ENCODE measurements around the gene RBM27.
"Not testable (repeated sequence)": the region's sequence is repeated elsewhere in the genome, so short reads cannot be mapped to it uniquely, and the experiment has no call there.

RBM27 gene

DNA sequence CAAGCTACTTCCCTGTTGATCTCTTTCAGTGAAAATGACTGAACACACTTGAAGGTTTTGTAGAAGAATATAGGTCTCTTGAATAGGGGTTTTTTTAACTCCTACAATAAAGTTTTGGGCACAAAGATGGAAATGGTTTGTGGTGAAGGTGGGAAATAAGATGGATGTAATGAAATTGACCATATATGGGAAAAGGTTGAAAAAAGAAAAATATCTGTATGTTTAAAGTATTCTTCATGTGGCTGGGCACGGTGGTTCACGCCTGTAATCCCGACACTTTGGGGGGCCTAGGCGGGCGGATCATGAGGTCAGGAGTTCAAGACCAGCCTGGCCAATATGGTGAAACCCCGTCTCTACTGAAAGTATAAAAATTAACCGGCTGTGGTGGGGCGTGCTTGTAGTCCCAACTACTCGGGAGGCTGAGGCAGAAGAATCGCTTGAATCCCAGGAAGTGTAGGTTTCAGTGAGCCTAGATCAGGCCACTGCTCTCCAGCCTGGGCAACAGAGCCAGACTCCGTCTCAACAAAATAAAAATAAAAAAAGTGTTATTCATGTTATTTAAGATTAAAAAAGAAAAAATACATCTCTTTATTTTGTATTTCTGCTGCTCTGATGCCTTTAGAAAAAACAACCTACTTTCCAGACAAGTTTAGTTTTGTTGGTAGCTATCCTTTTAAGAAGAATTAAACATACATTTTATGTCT lies 2.2 kb downstream of the RBM27 start:
- H3K4me3 ChIP-seq (ENCODE audit: low read depth, low read length): no peak overlapping the region
- no peak for DNase-seq (ENCODE audit: low read depth)

DNA sequence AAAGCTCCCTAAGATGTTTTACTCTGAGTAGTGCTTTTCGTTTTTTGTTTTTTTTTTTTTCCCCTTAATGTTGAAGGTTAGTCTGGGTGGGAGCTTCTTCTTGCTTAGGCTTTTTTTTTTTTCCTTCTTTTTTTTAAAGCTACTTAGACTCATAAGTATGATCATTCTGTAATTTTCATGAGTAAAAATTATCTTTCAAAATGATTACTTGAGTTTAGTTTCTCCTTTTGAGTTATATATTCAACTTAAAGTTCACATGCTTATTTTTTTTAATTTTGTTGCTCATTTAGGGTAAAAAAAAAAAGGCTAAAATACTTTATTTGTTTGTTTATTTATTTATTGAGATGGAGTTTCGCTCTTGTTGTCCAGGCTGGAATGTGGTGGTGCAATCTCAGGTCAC lies 2.9 kb downstream of the RBM27 start:
- no peak overlapping the region for H3K4me3 ChIP-seq (ENCODE audit: low read depth, low read length)
- DNase-seq (ENCODE audit: low read depth): no peak

DNA sequence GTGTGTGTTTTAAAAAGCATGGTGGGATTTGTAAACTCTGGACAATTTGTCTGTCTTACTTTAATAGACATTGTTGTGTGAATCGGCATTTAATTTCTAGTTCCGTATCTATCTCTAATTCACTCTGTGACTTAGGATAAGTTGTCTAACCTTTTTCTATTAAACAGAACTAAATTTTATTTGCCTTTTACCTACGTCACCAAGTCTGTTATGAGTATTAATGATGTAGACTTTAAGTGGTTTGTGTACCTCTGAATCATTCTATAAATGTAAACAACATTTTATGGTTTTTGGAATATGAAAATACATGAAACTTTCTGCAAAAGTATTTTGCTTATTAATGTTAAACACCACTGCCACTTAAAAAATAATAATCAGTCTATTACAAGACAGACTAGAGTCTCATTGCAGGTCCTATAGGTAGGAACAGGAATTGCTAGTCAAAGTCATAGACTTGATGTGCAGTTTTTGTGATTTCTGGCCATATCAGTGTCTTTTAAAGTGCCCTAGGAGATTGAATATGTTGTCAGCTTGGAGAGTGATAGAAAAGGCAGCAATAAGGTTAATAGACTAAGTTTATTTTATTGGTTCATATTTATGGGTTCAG lies 5.6 kb downstream of the RBM27 start:
- H3K4me3 ChIP-seq (ENCODE audit: low read depth, low read length): no peak overlapping the region
- DNase-seq (ENCODE audit: low read depth): no peak

DNA sequence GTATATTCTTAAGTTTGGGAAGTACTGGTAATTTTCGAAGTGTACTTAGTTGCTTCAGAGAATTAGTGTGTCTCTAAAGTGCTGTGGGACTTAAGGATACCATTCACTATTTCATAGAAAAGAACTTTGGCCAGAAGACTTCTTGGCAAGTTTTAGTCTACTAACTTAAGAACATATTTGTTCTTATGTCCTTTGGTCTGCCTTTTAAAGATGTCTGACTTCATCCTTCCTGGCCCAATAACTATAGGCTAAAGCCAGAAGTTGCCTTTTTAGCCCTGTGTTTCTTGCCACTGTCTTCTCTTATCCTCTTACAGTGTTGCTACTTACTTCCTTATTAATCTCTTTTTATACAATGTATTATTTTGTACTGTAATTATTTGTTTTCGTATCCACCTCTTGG lies 6.3 kb downstream of the RBM27 start:
- no peak overlapping the region for H3K4me3 ChIP-seq (ENCODE audit: low read depth, low read length)
- DNase-seq (ENCODE audit: low read depth): no peak

DNA sequence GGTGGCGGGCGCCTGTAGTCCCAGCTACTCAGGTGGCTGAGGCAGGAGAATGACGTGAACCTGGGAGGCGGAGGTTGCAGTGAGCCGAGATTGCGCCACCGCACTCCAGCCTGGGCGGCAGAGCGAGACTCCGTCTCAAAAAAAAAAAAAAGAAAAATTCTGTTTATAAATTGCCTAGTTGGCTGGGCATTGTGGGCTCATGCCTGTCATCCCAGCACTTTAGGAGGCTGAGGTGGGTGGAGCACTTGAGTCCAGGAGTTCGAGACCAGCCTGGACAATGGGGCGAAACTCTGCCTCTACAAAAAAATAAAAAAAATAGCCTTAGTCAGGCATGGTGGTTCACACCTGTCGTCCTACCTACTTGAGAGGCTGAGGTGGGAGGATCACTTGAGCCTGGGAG lies 7.4 kb downstream of the RBM27 start:
- DNase-seq (ENCODE audit: low read depth); H3K4me3 ChIP-seq (ENCODE audit: low read depth, low read length): not testable (repeated sequence)

DNA sequence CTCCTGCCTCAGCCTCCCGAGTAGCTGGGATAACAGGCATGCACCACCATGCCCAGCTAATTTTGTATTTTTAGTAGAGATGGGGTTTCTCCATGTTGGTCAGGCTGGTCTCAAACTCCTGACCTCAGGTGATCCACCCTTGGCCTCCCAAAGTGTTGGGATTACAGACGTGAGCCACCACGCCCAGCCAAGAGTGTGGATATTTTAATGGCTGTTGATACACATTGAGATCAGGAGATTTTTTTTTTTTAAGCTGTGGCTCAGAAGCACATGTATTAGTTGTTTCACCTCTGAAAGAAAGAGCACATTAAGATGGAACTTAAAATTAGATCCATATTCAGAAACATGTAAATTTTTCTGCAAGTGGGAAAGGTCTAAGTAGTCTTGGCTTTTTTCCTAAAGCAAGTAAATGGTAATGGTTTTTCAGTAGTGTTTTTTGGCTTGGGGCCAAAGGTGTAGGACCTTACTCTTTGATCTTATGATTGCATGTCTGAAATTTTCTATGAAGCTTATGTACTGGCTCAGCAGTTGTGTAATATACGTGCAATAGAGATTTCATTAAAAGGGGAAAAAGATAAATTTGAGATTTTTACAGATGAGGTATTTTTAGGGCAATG lies 9.9 kb downstream of the RBM27 start:
- DNase-seq (ENCODE audit: low read depth): no peak
- no peak overlapping the region for H3K4me3 ChIP-seq (ENCODE audit: low read depth, low read length)

DNA sequence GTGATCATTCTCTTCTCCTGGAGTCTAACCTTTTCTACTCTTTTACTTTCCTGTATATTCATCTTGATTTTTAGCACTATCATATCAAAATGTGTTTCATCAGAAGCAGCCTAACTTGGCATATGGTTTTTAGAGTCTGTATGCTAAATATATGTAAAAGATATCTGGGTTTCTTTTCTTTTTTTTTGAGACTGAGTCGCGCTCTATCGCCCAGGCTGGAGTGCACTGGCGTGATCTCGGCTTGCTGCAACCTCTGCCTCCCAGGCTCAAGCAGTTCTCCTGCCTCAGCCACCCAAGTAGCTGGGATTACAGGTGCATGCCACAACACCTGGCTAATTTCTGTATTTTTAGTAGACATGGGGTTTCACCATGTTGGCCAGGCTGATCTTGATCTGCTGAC lies 11.5 kb downstream of the RBM27 start:
- H3K4me3 ChIP-seq (ENCODE audit: low read depth, low read length); DNase-seq (ENCODE audit: low read depth): not testable (repeated sequence)

DNA sequence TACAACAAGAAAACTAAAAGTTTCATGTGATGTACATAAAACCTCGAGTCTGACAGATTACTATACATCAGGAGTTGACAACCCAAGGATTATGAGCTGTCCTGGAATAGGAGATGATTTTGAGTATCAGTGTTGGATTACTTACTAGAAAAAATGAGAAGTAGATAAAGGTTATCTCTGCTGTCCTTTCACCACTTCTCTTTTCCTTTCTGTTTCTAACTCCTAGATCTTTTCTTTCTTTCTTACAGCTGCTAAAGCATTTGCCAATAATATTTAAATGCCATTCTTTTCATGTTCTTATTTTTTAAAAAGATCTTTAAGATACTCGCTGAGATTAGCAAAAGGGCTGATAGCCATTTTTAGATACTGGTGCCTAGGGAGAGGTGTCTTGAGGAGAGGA lies 14.8 kb downstream of the RBM27 start:
- DNase-seq (ENCODE audit: low read depth): no peak
- no peak overlapping the region for H3K4me3 ChIP-seq (ENCODE audit: low read depth, low read length)

DNA sequence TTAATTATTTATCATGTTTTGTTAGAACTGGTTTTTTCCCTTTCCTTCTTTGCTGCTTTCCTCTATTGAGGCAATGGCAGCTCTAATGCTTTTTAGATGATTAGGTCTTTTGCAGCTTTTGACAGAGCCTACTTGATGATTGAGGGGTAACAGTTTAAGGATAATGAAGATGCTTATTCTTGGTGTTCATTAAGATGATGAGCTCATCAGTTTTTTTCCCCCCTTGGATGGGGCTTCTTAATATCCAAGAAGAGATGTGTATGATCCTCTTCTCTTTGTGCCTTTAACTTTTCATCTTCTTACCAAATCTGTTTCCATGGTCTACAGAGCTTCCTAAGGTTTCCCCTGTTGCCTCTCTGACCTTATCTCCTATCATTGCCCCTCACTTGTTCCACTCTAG lies 15.8 kb downstream of the RBM27 start:
- DNase-seq (ENCODE audit: low read depth): no peak
- no peak overlapping the region for H3K4me3 ChIP-seq (ENCODE audit: low read depth, low read length)

DNA sequence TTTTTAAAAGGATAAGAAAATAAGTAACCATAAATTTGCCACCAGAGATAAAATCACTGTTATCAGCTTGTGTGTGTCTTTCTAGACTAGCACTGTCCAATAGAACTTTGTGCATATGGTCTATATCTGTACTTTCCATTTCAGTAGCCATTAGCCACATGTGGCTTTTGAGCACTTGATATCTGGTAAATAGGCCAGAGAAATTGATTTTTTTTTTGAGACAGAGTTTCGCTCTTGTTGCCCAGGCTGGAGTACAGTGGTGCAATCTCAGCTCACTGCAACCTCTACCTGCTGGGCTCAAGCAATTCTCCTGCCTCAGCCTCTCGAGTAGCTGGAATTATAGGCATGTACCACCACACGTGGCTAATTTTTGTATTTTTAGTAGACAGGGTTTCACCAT lies 17.8 kb downstream of the RBM27 start:
- no peak overlapping the region for H3K4me3 ChIP-seq (ENCODE audit: low read depth, low read length)

DNA sequence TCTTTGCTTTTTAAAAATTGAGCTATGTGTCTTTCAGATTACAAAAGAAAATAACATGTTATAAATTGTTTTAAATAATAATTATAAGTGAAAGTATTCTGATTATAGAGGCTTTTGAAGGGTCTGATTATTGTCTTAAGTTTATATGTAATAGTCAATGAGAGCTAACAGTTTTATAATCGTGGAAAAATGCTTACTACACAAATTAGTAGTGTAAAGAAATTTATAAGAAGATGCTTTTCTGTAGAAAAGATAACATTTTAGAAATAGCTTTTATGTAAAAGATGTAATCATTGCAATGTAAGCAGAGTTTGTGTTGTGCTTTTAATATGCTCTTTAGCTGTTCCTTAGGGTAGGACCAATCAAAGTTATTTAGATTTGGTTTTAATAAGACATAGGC lies 18.6 kb downstream of the RBM27 start:
- H3K4me3 ChIP-seq (ENCODE audit: low read depth, low read length): no peak overlapping the region
- DNase-seq (ENCODE audit: low read depth): no peak

More for the DNA sequence above, 17.8 kb downstream of the RBM27 start:
- no peak for DNase-seq (ENCODE audit: low read depth)

DNA sequence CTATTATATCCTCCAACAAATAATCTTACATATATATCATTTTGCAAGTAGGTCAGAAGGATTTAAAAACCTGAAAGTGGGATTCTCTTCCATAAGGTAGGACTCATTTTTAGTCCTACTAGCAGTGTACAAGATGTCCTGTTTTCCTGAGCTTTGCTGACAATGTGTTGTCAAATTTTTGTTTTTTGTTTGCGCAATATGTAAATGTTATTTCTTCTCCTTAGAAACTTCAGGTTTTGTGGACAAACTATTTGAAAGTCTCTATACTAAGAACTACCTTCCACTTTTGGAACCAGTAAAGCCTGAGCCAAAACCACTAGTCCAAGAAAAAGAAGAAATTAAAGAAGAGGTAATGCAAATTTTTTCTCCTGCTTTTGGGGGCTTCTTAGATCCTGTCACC lies 19.8 kb downstream of the RBM27 start:
- no peak for DNase-seq (ENCODE audit: low read depth)
- no peak overlapping the region for H3K4me3 ChIP-seq (ENCODE audit: low read depth, low read length)

DNA sequence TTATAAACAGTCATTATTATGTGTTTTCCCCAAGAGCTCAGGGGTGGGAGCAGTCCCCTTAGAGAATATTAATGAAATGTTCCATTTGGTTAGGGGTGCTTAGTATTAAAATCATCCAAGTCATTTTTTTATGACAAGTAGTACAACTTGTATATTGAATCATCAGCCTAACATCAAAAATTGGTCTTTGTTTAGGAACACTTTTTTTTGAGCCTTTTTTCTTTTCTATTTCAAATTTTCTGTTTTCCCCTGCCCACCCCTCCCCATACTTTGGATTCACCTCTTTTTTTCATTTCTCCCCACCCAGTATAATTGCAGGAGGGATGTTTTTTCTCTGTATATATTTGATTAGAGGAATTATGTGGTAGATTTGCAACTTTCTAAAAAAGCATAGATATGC lies 25.8 kb downstream of the RBM27 start:
- H3K4me3 ChIP-seq (ENCODE audit: low read depth, low read length): no peak overlapping the region
- no peak for DNase-seq (ENCODE audit: low read depth)

DNA sequence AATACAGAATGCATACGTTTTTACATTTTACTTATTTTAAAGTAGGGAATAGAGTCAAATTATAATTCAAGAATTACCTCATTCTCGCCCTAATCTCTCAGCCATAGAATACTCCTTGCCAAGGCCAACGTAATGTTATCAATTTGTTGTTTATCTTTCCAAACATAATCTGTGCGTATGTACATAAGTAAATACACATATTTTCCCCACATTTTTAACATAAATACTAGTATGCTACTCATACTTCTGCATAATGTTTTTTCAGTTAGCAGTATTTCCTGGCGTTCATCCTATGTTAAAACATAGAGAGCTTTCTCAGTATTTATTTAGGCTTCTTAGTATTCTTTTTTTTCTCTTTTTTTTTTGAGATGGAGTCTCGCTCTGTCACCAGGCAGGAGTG lies 28.8 kb downstream of the RBM27 start:
- no peak overlapping the region for H3K4me3 ChIP-seq (ENCODE audit: low read depth, low read length)
- DNase-seq (ENCODE audit: low read depth): no peak

DNA sequence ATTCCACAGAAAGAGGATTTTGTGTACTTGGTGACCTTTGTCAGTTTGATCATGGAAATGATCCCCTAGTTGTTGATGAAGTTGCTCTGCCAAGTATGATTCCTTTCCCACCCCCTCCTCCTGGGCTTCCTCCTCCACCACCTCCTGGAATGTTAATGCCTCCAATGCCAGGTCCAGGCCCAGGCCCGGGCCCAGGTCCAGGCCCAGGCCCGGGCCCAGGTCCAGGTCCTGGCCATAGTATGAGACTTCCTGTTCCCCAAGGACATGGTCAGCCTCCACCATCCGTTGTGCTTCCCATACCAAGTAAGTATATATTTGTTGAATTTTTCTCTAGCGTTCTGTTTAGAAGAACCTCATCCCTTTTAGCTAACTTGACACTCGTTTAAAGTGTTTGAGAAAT lies 30.0 kb downstream of the RBM27 start:
- no peak for DNase-seq (ENCODE audit: low read depth)

DNA sequence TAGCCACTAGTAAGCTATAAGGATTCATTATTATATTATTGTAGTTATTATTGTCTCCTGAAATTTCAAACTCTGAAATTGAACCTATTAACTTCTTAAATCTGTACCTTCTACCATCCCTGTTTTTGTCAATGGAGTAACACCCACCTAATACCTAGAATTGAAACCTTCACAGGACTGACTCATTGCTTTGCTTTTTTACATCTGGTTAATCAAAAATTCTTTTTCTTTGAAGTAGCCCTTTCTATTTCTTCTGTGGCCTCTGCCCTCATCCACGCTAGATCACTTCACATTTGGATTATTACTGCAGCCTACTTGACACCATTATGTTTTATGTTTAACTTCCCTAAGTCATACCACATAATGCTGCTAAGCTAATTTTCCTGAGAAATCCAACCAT lies 35.6 kb downstream of the RBM27 start:
- no peak for DNase-seq (ENCODE audit: low read depth)
- no peak overlapping the region for H3K4me3 ChIP-seq (ENCODE audit: low read depth, low read length)

More for the DNA sequence above, 30.0 kb downstream of the RBM27 start:
- no peak overlapping the region for H3K4me3 ChIP-seq (ENCODE audit: low read depth, low read length)

DNA sequence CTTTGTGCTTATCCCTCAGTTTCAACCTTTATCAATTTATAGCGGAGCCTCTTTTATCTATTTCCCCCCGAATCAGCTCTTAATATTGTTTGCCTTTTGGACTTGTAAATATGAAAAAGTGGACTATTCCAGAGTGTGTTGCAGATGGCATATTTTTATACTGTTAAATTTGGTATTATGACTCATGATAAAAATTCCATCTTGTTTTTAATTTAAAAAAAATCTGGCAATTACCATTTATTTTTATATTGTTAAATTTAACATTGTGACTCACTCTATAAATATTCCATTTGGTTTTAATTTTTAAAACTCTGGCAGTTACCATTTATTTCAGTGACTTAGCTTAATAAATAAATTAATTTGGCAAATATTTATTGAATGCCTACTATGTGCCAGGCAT lies 37.5 kb downstream of the RBM27 start:
- H3K4me3 ChIP-seq (ENCODE audit: low read depth, low read length): no peak overlapping the region
- DNase-seq (ENCODE audit: low read depth): no peak

DNA sequence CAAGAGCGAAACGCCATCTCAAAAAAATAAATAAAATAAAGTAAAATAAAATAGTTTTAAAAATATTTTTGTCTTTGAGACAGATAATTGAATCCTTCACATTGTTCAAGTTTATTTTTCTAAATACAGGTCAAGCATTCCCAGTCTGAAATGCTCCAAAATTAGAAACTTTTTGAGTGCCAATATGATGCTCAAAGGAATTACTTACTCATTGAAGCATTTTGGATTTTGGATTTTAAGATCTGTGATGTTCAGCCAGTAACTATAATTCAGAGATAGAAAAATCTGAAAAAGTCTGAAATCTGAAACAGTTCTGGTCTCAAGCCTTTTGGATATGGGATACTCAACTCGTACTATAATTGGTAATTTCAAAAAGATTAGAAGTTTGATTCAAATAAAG lies 39.8 kb downstream of the RBM27 start:
- DNase-seq (ENCODE audit: low read depth): no peak
- H3K4me3 ChIP-seq (ENCODE audit: low read depth, low read length): no peak overlapping the region

DNA sequence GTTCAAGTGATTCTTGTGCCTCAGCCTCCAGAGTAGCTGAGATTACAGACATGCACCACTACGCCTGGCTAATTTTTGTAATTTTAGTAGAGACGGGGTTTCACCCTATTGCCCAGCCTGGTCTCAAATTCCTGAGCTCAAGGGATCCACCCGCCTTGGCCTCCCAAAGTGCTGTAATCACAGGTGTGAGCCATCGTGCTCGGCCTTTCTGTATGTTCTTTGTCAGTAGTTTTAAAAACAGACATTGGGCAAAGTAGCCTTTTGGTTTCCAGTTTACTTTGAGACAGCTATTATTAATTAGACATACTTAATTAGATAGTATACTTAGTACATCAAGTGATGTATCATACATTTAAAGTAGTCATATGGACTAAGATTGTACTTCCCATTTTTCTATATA lies 45.2 kb downstream of the RBM27 start:
- H3K4me3 ChIP-seq (ENCODE audit: low read depth, low read length): no peak overlapping the region

DNA sequence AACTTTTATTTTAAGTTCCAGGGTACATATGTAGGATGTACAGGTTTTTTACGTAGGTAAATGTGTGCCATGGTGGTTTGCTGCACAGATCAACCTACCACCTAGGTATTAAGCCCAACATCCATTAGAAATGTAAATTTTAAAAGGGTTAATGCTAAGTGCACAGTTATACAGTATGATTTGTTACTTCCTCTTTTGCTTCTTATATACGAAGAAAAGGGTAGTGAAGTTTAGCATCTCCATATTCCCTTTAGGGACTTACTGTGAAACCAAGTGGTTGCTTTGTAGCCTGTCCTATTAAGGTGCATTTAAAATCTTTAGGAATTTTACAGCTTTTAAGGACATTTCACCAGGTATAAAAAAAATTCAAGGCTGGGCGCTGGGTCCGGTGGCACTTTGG lies 46.4 kb downstream of the RBM27 start:
- no peak for DNase-seq (ENCODE audit: low read depth)
- H3K4me3 ChIP-seq (ENCODE audit: low read depth, low read length): no peak overlapping the region

More for the DNA sequence above, 45.2 kb downstream of the RBM27 start:
- no peak for DNase-seq (ENCODE audit: low read depth)
